Heart right ventricle (tissue), 16 donors: ENCODE data around the gene FYN. TPM values are rescaled to one million over a fixed set of nuclear protein-coding genes. Genes with fewer than 3 reads are reported as not detected.

Source experiments
- ATAC-seq, 8 donors: fragments of 200-7000 bp; cut with Tn5 transposase; one replicate each; pipeline ENCODE4 v1.9.1; 2020; ENCODE audit warnings: mild to moderate bottlenecking in 8 of 8, moderate library complexity in 8 of 8, moderate number of reproducible peaks in 1 of 8
- DNase-seq, 2 donors: peaks; one replicate each; pipeline ENCODE4 v3.0.0-alpha.2; 2020
- H3K27ac ChIP-seq, 10 donors: fragments of 200-600 bp; sonication (generic) in 2 of 10; one replicate each; pipeline versions ENCODE4 v1.5.0 to v1.8.0; 2020 to 2022; ENCODE audit warnings: mild to moderate bottlenecking in 3 of 10
- H3K27me3 ChIP-seq, 7 donors: fragments of 200-600 bp; one replicate each; pipeline ENCODE4 v1.8.0; 2021 to 2022; ENCODE audit warnings: mild to moderate bottlenecking in 2 of 7
- H3K36me3 ChIP-seq, 9 donors: fragments of 200-600 bp; sonication (generic) in 1 of 9; one replicate each; pipeline versions ENCODE4 v1.5.0 to v1.8.0; 2020 to 2022; ENCODE audit warnings: mild to moderate bottlenecking in 2 of 9
- H3K4me1 ChIP-seq, 9 donors: fragments of 200-600 bp; sonication (generic) in 1 of 9; one replicate each; pipeline versions ENCODE4 v1.5.0 to v1.8.0; 2020 to 2022; ENCODE audit warnings: mild to moderate bottlenecking in 4 of 9
- H3K4me3 ChIP-seq, 10 donors: fragments of 200-600 bp; sonication (generic) in 2 of 10; one replicate each; pipeline versions ENCODE4 v1.5.0 to v1.8.0; 2020 to 2022; ENCODE audit warnings: mild to moderate bottlenecking in 7 of 10, moderate library complexity in 2 of 10
- H3K9me3 ChIP-seq, 11 donors: fragments of 200-600 bp in 10 of 11; sonication (generic) in 2 of 11; one replicate each; pipeline versions ENCODE4 v1.5.0 to v1.8.0; 2013 to 2022; ENCODE audit warnings: mild to moderate bottlenecking in 2 of 11, control low read depth in 1 of 11, moderate library complexity in 1 of 11
- CTCF ChIP-seq, 9 donors: fragments of 200-600 bp; sonication (generic) in 2 of 9; IDR thresholded peaks; one replicate each; pipeline versions ENCODE4 v1.5.0 to v1.8.0; 2021 to 2022; ENCODE audit warnings: antibody characterized with exemption in 9 of 9, mild to moderate bottlenecking in 5 of 9, moderate library complexity in 1 of 9
- WGBS, 2 donors: extraction: QIAGEN DNeasy Blood & Tissue Kit; methylation state at CpG; one replicate each; pipeline ENCODE4 v1.1.7; 2013; ENCODE audit warnings: inconsistent platforms in 1 of 2; 5-methylcytosine and 5-hydroxymethylcytosine counted together
- intact Hi-C, 10 donors: fragments of 100-400 bp; cut with DNase I; formaldehyde crosslinking; loops; one replicate each; pipeline versions ENCODE4 v1.11.1 to v1.14.2; 2022
- polyA plus RNA-seq, 2 donors: library from polyadenylated mRNA; stranded (reverse); fragments of 200-250 nt; gene quantifications; one replicate each; pipeline ENCODE4 v1.2.3, GENCODE V29; 2013
- total RNA-seq, 10 donors: library from RNA; stranded (reverse); fragmentation: NEBNext Ultra II Directional in 3 of 10; extraction: Animal tissue kit (Norgen Biotek cat#: 25700) in 3 of 10; gene quantifications; one replicate each; pipeline versions ENCODE4 v1.2.1 to v1.2.4, GENCODE V29; 2021 to 2023
- donor health status: Arrhythmogenic right ventricular cardiomyopathy.
- donor health status: ischemic (EF 13 %, LVEDD 7.1; RV severe dilation, severe dysfunction).
- donor health status: healthy with polysubstance abuse.
- donor health status: DM: no; HTN: yes; CAD: no.
- donor health status: DM: no; HTN: no; CAD: no.
- donor health status: ischemic (EF 25% LVEDD 6.9; RV normal size, moderate dysfunction).
- donor health status: ischemic (EF 25% LVEDD 5.7; RV mildly dilated, moderate dysfunction).
- donor health status: healthy.
- donor health status: DM: yes; HTN: yes; CAD: no.
- donor health status: Ischemic cardiomyopathy.
- donor health status: ischemic (EF 35%, LVEDD 5.7; RV mildly dilated, moderate dysfunction).
- donor health status: nonischemic (EF 11% LVEDD 7.7; RV severe dilation, severe dysfunction).
- donor health status: DM: yes; HTN: yes; CAD: no.
- donor health status: PGD.
- donor health status: ischemic (EF 29% LVEDD 5.4; RV normal size, mild dysfunction).
- donor health status: nonischemic (EF 23%, LVEDD 6.1; RV moderate dilation, normal function).

FYN gene
- total and polyA plus RNA-seq, 12 donors = 19.1 to 58.1 (median 42.2) TPM

- Histone ChIP-seq H3K9me3 (no peaks in the 10 kb centered on the region), H3K36me3 (peaks cover 0 to 23% (median 0%) of the 10 kb centered on the region in 9 donors), H3K27ac (no peak overlapping the region), H3K4me3 (no peak overlapping the region), H3K4me1 (peaks cover 0 to 58% (median 15%) of the 10 kb centered on the region in 9 donors), H3K27me3 (no peaks in the 10 kb centered on the region)
- intact Hi-C loops = no loop called here
- 83 to 88% methylated on average over 8 of the region's 8 CpGs for WGBS, 2 donors
- TF ChIP-seq CTCF (IDR thresholded peaks at IDR 0.05) = no peak
- DNase-seq = no peak
- no peak for ATAC-seq
Measured at GRCh38 chr6:111812060-111813038, 60.9 kb downstream of the FYN start.

GRCh38 chr6:111810294-111811131, 62.7 kb downstream of the FYN start:
- intact Hi-C loops = no loop called here
- no peak for ATAC-seq
- peaks cover 0 to 61% (median 19%) of the 10 kb centered on the region in 9 donors for H3K4me1 ChIP-seq

GRCh38 chr6:111809766-111810165, 63.5 kb downstream of the FYN start:
- ATAC-seq = no peak
- peaks cover 0 to 62% (median 19%) of the 10 kb centered on the region in 9 donors for H3K4me1 ChIP-seq
- H3K27ac ChIP-seq = no peak overlapping the region
- TF ChIP-seq CTCF (IDR thresholded peaks at IDR 0.05) = no peak
- no peak overlapping the region for H3K4me3 ChIP-seq
- H3K27me3 ChIP-seq = no peaks in the 10 kb centered on the region
- H3K36me3 ChIP-seq = peaks cover 0 to 23% (median 0%) of the 10 kb centered on the region in 9 donors
- no peak for DNase-seq
- intact Hi-C loops = loop anchor here in 1 of 10 donors (10.0 kb wide), 1 partner anchor 185 kb away; no protein-coding TSS in a partner anchor
- H3K9me3 ChIP-seq = no peaks in the 10 kb centered on the region

More at GRCh38 chr6:111810294-111811131, 62.7 kb downstream of the FYN start:
- Histone ChIP-seq H3K9me3 (no peaks in the 10 kb centered on the region), H3K36me3 (peaks cover 0 to 23% (median 0%) of the 10 kb centered on the region in 9 donors), H3K27ac (peak overlapping the region in 1 of 10 donors; percentile 15), H3K27me3 (no peaks in the 10 kb centered on the region), H3K4me3 (no peak overlapping the region)
- 83 to 90% methylated on average over 10 of the region's 10 CpGs for WGBS, 2 donors
- DNase-seq = no peak
- TF ChIP-seq CTCF (IDR thresholded peaks at IDR 0.05) = no peak

GRCh38 chr6:111809264-111809663, 64.0 kb downstream of the FYN start:
- H3K4me1 ChIP-seq = peaks cover under 1 to 67% (median 23%) of the 10 kb centered on the region in 9 donors
- H3K27me3 ChIP-seq = no peaks in the 10 kb centered on the region
- ATAC-seq (no peak), DNase-seq (no peak)
- no peak overlapping the region for H3K27ac ChIP-seq
- intact Hi-C loops = loop anchor here in 1 of 10 donors (10.0 kb wide), 1 partner anchor 186 kb away; no protein-coding TSS in a partner anchor
- no peaks in the 10 kb centered on the region for H3K9me3 ChIP-seq
- WGBS, 2 donors = 84 to 93% methylated on average over 5 of the region's 5 CpGs
- no peak overlapping the region for H3K4me3 ChIP-seq
- TF ChIP-seq CTCF (IDR thresholded peaks at IDR 0.05) = no peak
- peaks cover 0 to 23% (median 0%) of the 10 kb centered on the region in 9 donors for H3K36me3 ChIP-seq
